Measurements from ENCODE around the gene ZNF492.
"Not testable (repeated sequence)": the region's sequence is repeated elsewhere in the genome, so short reads cannot be mapped to it uniquely, and the experiment has no call there.

Gene ZNF492

DNA sequence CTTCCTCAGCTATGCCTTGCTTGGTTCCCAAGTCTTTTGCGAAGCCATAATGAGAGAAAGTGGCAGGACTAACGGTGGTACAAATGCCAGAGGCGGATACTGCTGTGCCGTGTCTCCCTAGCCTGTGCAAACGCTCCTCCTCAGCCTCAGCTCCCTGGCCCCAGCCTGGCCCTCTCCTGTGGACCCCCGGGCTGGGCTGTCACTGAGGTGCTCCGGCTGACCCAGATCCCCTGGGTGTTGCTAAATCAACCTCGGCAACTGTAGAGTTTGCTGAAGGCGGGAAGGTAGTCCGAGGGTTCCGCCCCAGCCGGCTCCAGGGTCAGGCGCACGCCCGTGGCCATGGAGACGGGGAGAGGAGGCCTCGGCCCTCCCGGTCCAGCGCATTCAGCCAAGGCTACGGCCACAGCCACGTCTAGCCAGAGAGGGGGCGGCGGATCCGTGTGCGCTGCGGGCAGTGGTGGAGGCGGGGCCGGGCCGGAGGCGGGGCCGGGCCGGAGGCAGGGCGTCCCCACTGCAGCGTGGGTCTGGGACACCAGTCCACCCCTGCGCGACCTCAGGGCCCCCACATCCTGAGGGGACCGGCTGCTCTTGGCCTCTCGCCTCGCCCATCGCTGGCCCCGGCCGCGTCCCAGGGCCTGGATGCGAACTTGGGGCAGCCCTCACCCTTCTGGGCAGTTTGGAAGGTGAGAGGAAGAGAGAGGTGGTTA lies 16.4 kb upstream of the ZNF492 start:
- DNase-seq = no peak

DNA sequence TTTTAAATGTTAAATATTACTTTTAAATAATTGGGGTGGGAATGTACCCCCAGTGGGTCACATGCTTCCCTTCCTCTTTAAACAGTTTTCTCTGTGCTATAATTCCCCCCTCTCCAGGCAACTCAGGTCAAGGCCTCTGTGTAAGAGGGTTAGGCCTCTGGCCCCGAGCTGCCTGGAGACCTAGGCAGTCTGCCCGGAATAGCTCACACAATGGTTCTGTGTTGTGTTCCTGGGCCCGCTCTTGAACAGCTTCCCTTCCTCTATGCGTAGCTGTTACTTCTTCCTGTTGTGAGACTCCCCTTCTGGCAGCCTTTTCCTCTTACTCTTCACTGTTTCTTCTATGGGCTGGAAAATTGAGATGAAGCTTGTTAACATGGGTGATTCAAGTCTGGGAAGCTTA lies 14.8 kb upstream of the ZNF492 start:
- no peak for DNase-seq

DNA sequence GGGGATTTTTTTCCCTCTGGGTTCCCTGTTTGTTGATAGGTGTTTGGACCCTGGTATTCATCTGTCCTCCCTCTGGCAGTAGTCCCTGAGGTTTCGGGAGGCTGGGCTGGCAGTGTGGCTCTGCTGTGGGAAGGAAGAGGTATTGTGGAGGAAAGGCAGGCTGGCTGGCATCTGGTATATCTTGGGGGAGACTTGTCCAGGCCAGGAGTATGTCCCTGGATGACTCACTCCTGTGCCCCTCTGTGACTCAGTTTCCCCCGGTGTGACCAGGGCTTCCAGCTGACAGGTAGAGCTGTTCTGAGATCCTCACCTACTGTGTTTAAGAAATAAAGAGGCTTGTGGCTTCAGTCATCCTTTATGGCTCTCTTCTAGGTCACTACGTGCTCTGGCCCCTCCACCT lies 14.2 kb upstream of the ZNF492 start:
- DNase-seq = no peak

DNA sequence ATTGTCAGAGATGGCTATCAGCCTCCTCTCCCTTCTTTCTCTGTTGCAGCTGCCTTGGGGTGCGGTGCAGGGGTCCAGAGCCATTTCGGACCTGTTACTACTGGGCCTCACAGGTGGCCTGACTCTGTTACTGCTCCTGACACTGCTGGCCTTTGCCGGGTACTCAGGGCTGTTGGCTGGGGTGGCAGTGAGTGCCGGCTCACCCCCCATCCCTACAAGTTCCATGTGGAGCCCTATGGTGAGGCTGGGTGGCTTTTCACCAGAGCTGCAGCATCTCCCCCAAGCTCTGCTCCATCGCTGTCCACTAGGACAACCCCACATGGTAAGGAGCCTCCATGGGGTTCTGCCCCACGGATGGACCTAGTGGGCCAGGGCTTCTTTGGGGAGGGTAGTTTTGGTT lies 13.7 kb upstream of the ZNF492 start:
- DNase-seq = no peak

DNA sequence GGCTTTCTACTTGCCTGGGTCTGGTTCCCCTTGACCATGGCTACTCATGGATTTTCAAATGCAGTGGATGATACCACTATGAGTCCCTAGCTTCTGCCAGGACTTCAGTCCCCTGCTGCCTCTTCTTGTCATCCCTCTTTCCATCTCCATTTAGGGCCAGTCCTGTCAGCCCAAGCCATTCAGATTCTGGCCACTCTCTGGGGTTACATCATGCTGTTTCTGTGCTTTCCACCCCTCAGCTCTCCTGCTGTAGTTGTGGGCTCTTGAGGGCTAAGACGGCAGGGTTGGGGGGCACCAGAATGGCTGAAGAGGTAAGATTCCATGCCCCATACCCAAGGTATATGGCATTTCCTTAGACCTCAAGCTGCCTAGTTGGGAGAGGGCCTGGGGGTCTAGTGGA lies 13.2 kb upstream of the ZNF492 start:
- no peak for DNase-seq

DNA sequence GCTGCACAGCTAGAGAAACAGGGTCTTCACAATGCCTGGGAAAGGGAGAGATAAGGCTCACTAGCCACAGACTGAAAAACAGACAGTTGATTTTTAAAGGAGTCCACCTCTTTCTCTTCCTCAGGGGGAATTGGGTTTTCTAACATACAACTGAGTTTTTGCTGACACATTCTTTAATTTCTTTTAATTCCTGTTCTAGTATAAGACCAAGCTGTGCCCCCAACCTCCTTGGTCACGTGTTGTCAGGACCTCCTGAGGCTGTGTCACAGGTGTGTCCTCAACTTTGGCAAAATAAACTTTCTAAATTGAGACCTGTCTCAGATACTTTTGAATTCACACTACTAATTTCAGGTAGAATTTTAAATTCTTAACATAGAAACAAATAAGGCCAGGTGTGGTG lies 12.1 kb upstream of the ZNF492 start:
- DNase-seq = no peak

DNA sequence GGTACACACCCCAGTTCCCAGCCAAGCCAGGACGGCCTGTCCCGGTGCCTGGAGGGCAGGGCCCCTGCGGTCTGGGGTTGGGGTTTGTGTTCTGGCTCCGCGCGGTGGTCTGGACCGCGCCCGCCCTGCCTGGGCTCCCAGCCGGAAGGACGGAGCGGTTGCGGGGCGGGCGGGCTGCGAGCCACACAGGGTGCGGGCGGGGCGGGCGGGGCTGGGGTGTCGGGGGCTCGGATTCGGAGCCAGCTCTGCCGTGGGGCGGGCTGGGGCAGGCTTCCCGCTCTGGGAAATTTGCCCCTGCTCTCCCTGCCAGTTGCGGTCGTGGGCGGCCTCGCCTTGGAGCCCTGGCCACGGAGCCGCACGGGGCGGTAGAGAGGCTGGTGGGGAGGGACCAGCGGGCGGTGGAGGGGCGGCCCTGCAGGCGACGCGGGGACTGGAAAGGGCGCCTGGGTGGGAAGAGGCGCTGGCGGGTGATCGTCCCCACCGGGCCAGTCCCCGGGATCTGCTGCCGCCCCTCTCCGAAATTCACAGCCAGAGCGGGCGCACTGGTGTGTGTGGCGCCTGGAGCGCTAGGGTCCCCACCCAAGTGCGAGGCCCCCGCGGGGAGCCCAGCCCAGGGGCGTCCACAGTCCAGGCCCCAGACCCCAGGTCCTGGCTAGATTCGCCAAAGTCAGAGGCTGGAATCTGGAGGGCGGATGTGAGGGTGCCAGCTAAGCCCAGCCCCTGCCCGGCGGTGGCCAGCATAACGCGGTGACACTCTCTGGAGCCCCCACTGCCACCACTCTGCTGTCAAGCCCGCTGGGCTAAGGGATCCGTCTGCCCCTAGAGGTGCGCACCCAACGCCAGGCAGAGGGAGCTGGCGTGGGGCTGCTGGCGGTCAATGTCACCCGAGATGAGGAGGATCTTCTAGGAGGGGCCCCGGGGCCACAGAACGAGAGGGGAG lies 11.0 kb upstream of the ZNF492 start:
- DNase-seq = no peak

DNA sequence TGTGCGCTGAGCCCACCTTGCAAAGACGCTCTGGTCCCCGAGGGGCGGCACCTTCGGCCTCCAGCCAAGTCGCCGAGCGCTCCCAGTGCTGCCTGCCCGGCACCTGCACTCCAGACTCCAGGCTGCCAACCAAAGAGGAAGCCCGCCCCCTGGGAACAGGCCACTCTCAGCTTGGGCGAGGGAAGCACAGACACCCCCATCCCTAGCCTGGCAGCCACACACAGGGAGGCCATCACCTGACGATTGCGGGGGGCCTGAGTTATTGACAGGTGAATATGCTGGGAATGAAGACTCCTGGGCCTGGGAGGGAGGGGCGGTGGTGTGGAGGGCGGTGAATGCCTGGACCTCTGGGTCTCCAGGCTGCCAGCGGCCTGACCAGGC lies 10.3 kb upstream of the ZNF492 start:
- no peak for DNase-seq

DNA sequence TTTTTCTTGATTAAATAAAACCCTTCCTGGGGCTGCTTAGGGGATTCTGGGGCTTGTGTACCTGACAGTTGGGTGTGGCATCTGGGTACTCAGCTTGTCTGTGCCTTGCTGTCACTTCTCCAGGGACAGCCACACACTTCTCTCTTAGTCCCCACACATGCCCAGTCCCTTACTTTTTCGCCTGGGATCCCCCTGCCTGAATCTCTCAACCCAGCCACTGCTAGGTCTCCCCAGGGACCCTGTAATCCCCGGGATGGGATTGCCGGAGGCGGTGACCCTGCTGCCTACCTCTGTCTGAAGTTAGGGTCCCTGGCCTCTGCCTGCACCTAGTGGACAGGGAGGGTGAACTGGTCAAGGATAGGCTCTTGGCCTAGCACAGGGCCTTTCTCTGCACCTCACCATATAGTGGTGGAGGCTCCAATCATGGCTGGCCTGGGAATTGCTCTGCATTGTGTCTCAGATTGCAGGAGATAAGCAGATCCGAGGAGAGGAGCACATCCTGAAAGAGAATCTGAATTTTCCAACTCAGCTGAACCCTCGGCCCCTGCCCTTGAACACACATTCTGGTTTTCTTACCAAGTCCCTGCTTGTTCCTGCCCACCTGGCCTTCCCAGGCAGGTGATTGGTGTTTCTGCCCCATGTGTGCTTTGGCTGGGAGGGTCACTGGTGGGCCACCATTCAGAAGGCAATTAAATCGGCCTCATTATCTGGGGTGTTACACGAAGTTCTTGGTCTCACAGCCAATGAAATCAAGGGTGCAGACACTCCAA lies 8.7 kb upstream of the ZNF492 start:
- no peak for DNase-seq

DNA sequence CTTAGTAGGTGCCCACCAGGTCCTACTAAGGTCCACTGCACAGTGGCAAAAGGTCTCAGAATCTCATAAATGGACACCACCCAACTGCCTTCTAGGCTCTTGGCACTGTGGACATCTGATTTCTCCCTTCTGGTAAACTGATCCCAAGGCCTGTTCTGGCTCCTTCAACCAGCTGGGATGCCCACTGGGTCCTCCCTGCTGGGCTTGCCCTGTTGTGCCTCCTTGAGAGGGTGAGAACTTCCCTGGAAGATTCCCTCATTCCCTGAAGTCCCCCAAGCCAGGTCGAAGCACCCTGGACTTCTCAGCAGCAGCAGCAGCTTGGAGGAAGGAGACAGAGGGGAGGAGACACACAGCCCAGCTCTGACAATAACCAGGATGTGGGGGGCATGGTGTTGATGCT lies 6.6 kb upstream of the ZNF492 start:
- no peak for DNase-seq

DNA sequence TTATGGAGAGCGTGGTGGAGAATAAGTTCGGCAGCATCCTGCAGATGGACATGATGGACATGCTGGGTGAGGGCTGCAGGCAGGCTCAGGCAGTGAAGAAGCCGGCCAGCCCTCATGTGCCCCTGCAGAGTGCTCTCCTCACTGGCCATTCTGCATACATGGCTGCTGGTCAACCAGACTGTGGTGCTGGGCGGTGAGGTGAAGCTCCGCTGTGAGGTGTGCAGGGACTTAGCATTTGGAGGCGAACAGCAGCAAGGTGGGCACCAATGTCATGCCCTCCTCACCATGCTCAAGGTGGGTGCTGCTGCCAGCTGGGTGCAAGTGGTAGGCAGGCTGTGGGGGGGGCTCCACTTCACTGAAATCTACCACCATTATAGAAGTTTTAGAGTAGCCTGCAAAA lies 5.7 kb upstream of the ZNF492 start:
- DNase-seq = no peak

DNA sequence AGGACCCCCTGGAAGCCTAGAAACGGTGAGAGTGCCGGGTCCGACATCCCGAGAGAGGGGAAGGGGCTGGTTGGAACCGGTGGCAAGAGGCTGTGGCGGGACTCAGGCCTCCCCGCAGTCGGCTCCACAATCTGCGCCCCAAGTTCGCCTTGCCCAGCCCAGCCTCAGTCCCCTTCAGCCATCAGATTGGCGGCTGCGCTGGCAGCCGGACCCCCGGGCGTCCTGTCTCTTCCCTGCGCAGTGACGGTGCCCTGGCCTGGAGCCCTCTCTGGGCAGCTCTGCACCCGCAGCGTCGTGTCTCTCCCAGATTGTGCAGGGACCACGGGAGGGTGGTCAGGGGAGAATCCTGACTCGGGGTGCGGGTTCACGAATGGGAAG lies 315 bp downstream of the ZNF492 start:
- DNase-seq = no peak

DNA sequence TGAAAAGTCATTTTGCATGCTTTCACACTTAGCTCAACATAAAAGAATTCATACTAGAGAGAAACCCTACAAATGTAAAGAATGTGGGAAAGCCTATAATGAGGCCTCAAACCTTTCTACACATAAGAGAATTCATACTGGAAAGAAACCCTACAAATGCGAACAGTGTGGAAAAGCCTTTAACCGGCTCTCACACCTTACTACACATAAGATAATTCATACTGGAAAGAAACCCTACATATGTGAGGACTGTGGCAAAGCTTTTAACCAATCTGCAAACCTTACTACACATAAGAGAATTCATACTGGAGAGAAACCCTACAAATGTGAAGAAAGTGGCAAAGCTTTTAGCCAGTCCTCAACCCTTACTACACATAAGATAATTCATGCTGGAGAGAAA lies 51.4 kb downstream of the ZNF492 start:
- not testable (repeated sequence) for DNase-seq

DNA sequence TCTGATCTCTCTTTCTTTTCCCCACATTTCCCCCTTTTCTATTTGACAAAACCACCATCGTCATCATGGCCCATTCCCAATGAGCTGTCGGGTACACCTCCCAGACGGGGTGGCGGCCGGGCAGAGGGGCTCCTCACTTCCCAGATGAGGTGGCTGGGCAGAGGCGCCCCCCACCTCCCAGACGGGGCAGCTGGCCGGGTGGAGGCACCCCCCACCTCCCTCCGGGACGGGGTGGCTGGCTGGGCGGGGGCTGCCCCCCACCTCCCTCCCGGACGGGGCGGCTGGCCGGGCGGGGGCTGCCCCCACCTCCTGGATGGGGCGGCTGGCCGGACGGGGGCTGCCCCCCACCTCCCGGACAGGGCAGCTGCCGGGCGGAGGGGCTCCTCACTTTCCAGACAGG lies 68.5 kb downstream of the ZNF492 start:
- DNase-seq = not testable (repeated sequence)

DNA sequence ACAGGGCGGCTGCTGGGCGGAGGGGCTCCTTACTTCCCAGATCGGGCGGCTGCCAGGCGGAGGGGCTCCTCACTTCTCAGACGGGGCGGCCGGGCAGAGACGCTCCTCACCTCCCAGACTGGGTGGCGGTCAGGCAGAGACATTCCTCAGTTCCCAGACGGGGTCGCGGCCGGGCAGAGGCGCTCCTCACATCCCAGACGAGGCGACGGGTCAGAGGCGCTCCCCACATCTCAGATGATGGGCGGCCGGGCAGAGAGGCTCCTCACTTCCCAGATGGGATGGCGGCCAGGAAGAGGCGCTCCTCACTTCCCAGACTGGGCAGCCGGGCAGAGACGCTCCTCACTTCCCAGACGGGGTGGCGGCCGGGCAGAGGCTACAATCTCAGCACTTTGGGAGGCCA lies 69.0 kb downstream of the ZNF492 start:
- not testable (repeated sequence) for DNase-seq

DNA sequence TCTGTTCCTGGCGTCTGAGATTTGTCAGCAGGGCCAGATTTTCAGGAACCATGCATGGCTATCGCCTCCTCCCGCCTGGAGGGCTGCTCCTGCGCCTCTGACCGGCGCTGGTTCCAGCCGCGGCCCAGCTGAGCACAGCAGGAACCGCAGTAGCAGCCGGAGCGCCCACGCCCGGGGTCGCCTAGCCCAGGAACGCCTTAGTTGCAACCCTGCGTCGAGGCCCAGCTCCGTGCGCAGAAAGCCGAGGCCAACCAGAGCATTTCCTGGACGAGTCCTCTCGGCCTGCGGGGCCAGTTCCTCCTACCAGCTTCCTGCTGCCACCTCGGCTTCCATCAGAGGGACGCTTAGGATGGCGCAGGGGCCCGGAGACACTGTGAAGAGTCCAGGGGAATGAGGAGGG lies 74.9 kb downstream of the ZNF492 start:
- DNase-seq = no peak

Data from right forelimb (tissue), 1 donor.